ENCODE data around the gene TEKT1. TPM values are rescaled to one million over a fixed set of nuclear protein-coding genes. Genes with fewer than 3 reads are reported as not detected.

Gene TEKT1
- polyA plus RNA-seq, 1 donor (not counting 4 experiments of a cell fraction or from before 2014, with no cell fraction given), result not detected

GRCh38 chr17:6812295-6812694 lies 19.2 kb downstream of the TEKT1 start:
- H3K4me3 ChIP-seq (ENCODE audit: control insufficient read depth in 2 of 3, extremely low read depth in 1 of 3, insufficient read depth in 2 of 3, low read depth in 1 of 3, low read length in 3 of 3), result no peak overlapping the region
- dilution Hi-C loops (cut with MboI; ENCODE audit: extremely low pct_ligation_motif_present, low sequenced_read_pairs), result no loop called here
- no peaks in the 10 kb centered on the region for H4K20me1 ChIP-seq (ENCODE audit: control insufficient read depth, extremely low read depth, insufficient read depth, low read length)
- no peaks in the 10 kb centered on the region for H3K9me3 ChIP-seq (ENCODE audit: control insufficient read depth, low read depth, low read length)
- DNase-seq (ENCODE audit: low read depth, low spot score) (no peak), FAIRE-seq (no peak)
- no peaks in the 10 kb centered on the region for H3K27me3 ChIP-seq (ENCODE audit: control insufficient read depth, extremely low read depth, insufficient read depth, low read length)
- TF ChIP-seq CTCF (optimal IDR thresholded peaks at IDR 0.05 in 1 of 3, IDR thresholded peaks at IDR 0.05 in 1 of 3, conservative IDR thresholded peaks at IDR 0.05 in 1 of 3; ENCODE audit: extremely low read depth in 1 of 3, insufficient read depth in 2 of 3, low read length in 3 of 3), result no peak
- TF ChIP-seq EZH2 (IDR thresholded peaks at IDR 0.05; ENCODE audit: low read length), result no peak
- H2AFZ ChIP-seq (ENCODE audit: control insufficient read depth, low read length), result no peak overlapping the region
- H3K4me1 ChIP-seq (ENCODE audit: control insufficient read depth, extremely low read depth, insufficient read depth, low read length), result no peaks in the 10 kb centered on the region
- no peak overlapping the region for H3K27ac ChIP-seq (ENCODE audit: control insufficient read depth, insufficient read depth, low read length)
- no peaks in the 10 kb centered on the region for H3K9me1 ChIP-seq (ENCODE audit: control insufficient read depth, extremely low read depth, insufficient read depth, low read length)
- no peak overlapping the region for H3K9ac ChIP-seq (ENCODE audit: control insufficient read depth, extremely low read depth, insufficient read depth, low read length)
- H3K36me3 ChIP-seq (ENCODE audit: control insufficient read depth in 2 of 2, extremely low read depth in 1 of 2, insufficient read depth in 2 of 2, low read length in 2 of 2), result no peaks in the 10 kb centered on the region
- H3K4me2 ChIP-seq (ENCODE audit: control insufficient read depth, extremely low read depth, insufficient read depth, low read depth, low read length), result no peak overlapping the region
- no peaks in the 10 kb centered on the region for H3K79me2 ChIP-seq (ENCODE audit: control insufficient read depth, insufficient read depth, low read length)

GRCh38 chr17:6811510-6811909 lies 20.0 kb downstream of the TEKT1 start:
- no peaks in the 10 kb centered on the region for H3K36me3 ChIP-seq (ENCODE audit: control insufficient read depth in 2 of 2, extremely low read depth in 1 of 2, insufficient read depth in 2 of 2, low read length in 2 of 2)
- no peaks in the 10 kb centered on the region for H3K9me1 ChIP-seq (ENCODE audit: control insufficient read depth, extremely low read depth, insufficient read depth, low read length)
- no peaks in the 10 kb centered on the region for H3K27me3 ChIP-seq (ENCODE audit: control insufficient read depth, extremely low read depth, insufficient read depth, low read length)
- no peak overlapping the region for H3K4me3 ChIP-seq (ENCODE audit: control insufficient read depth in 2 of 3, extremely low read depth in 1 of 3, insufficient read depth in 2 of 3, low read depth in 1 of 3, low read length in 3 of 3)
- no peak overlapping the region for H2AFZ ChIP-seq (ENCODE audit: control insufficient read depth, low read length)
- no peaks in the 10 kb centered on the region for H3K79me2 ChIP-seq (ENCODE audit: control insufficient read depth, insufficient read depth, low read length)
- FAIRE-seq (no peak), DNase-seq (ENCODE audit: low read depth, low spot score) (no peak)
- no peaks in the 10 kb centered on the region for H4K20me1 ChIP-seq (ENCODE audit: control insufficient read depth, extremely low read depth, insufficient read depth, low read length)
- no peak overlapping the region for H3K9ac ChIP-seq (ENCODE audit: control insufficient read depth, extremely low read depth, insufficient read depth, low read length)
- no peak overlapping the region for H3K27ac ChIP-seq (ENCODE audit: control insufficient read depth, insufficient read depth, low read length)
- H3K4me2 ChIP-seq (ENCODE audit: control insufficient read depth, extremely low read depth, insufficient read depth, low read depth, low read length), result no peak overlapping the region
- H3K9me3 ChIP-seq (ENCODE audit: control insufficient read depth, low read depth, low read length), result no peaks in the 10 kb centered on the region
- dilution Hi-C loops (cut with MboI; ENCODE audit: extremely low pct_ligation_motif_present, low sequenced_read_pairs), result no loop called here
- TF ChIP-seq EZH2 (IDR thresholded peaks at IDR 0.05; ENCODE audit: low read length) (no peak), CTCF (optimal IDR thresholded peaks at IDR 0.05 in 1 of 3, IDR thresholded peaks at IDR 0.05 in 1 of 3, conservative IDR thresholded peaks at IDR 0.05 in 1 of 3; ENCODE audit: extremely low read depth in 1 of 3, insufficient read depth in 2 of 3, low read length in 3 of 3) (no peak)
- no peaks in the 10 kb centered on the region for H3K4me1 ChIP-seq (ENCODE audit: control insufficient read depth, extremely low read depth, insufficient read depth, low read length)

Data from keratinocyte (primary cell).